Pancreas (tissue), 10 donors: Measurements from ENCODE around the gene NNT. TPM values are rescaled to one million over a fixed set of nuclear protein-coding genes. Genes with fewer than 3 reads are reported as not detected.

Experiments
- ATAC-seq, 4 donors: fragments of 200-7000 bp; cut with Tn5 transposase; one replicate each; pipeline versions ENCODE4 v1.8.0 to v1.9.1; 2020; ENCODE audit warnings: mild to moderate bottlenecking in 4 of 4, moderate library complexity in 4 of 4
- DNase-seq, 6 donors: peaks; one replicate each; pipeline ENCODE4 v3.0.0-alpha.2; 2020
- FAIRE-seq: peaks from 2 replicates; lab custom pipeline; 2012; peaks lifted over from hg19 to GRCh38; lab: Jason Lieb, UNC
- H3K27ac ChIP-seq, 4 donors: fragments of 200-600 bp; sonication (generic); 1 replicate in 3 of 4; 2 replicates in 1 of 4; pipeline versions ENCODE4 v1.5.0 to v1.8.0; 2020
- H3K27me3 ChIP-seq, 4 donors: fragments of 200-600 bp; one replicate each; pipeline ENCODE4 v1.8.0; 2021
- H3K36me3 ChIP-seq, 3 donors: fragments of 200-600 bp; sonication (generic) in 1 of 3; one replicate each; pipeline versions ENCODE4 v1.5.0 to v1.8.0; 2020 to 2021
- H3K4me1 ChIP-seq, 3 donors: fragments of 200-600 bp; one replicate each; pipeline ENCODE4 v1.8.0; 2021
- H3K4me3 ChIP-seq, 4 donors: fragments of 200-600 bp; sonication (generic) in 2 of 4; one replicate each; pipeline versions ENCODE4 v1.5.0 to v1.8.0; 2020 to 2021
- H3K9me3 ChIP-seq, 4 donors: fragments of 200-600 bp; one replicate each; pipeline ENCODE4 v1.8.0; 2021
- CTCF ChIP-seq, 4 donors: fragments of 200-600 bp; sonication (generic) in 3 of 4; IDR thresholded peaks; one replicate each; pipeline versions ENCODE4 v1.5.0 to v1.8.0; 2021; ENCODE audit warnings: antibody characterized with exemption in 4 of 4
- WGBS, 2 donors: extraction: QIAGEN DNeasy Blood & Tissue Kit; methylation state at CpG; one replicate each; pipeline ENCODE4 v1.1.7; 2013; 5-methylcytosine and 5-hydroxymethylcytosine counted together
- intact Hi-C, 3 donors: fragments of 100-400 bp; cut with DNase I; formaldehyde crosslinking; loops; one replicate each; pipeline versions ENCODE4 v1.11.1 to v1.14.2; 2022
- polyA plus RNA-seq, 2 donors: library from polyadenylated mRNA; stranded (reverse); fragments of 200-250 nt; gene quantifications; one replicate each; pipeline ENCODE4 v1.2.3, GENCODE V29; 2013
- total RNA-seq, 6 donors: library from RNA; stranded (reverse); fragmentation: NEBNext Ultra II Directional in 4 of 6; extraction: Animal tissue kit (Norgen Biotek cat#: 25700) in 4 of 6; gene quantifications; one replicate each; pipeline versions ENCODE4 v1.2.1 to v1.2.4, GENCODE V29; 2021 to 2023
- donor health status: healthy with polysubstance abuse.
- donor health status: DM: no; HTN: no; CAD: no; lungs with moderate emphysema.
- donor health status: DM: no; HTN: no; CAD: no.
- donor health status: control.
- donor health status: control.
- donor health status: Bipolar disorder and iron deficiency.
- donor health status: DM: yes; HTN: yes; CAD: no.
- donor health status: DM: no; HTN: no; CAD: no.
- donor health status: DM: no; HTN: no; CAD: no.
- donor health status: DM: yes; HTN: yes; CAD: no.

Gene NNT
- total and polyA plus RNA-seq, 8 donors = 6.1 to 48.0 (median 32.4) TPM

DNA sequence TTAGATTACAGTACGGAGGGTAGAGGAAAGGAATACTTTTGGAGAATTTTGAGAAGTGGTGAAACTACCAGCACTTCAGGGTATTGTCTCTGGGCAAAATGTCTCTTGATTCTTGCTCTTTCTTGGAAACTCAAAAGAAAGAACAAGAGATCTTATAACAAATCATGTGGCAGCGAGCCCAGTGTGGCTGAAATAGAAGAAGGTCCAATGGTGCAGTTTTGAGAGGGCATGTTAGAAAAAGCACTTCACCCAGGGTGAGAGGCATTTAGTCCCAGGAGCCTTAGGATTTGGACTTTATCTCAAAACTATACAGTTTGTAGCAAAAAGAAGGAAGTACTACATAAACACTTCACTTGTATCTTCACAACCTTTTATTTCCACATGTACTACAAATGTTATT is 39.4 kb downstream of the NNT start:
- DNase-seq (no peak), ATAC-seq (no peak), FAIRE-seq (no peak)
- Histone ChIP-seq H3K4me1 (no peaks in the 10 kb centered on the region), H3K4me3 (no peak overlapping the region), H3K36me3 (peaks cover 0 to 11% (median 4%) of the 10 kb centered on the region in 3 donors), H3K9me3 (no peaks in the 10 kb centered on the region), H3K27ac (no peak overlapping the region), H3K27me3 (no peaks in the 10 kb centered on the region)
- intact Hi-C loops = no loop called here
- TF ChIP-seq CTCF (IDR thresholded peaks at IDR 0.05) = no peak
- 91 to 96% methylated on average over 2 of the region's 2 CpGs for WGBS, 2 donors

GRCh38 chr5:43643327-43643726 is 40.3 kb downstream of the NNT start:
- intact Hi-C loops = no loop called here
- FAIRE-seq (no peak), ATAC-seq (no peak), DNase-seq (no peak)
- TF ChIP-seq CTCF (IDR thresholded peaks at IDR 0.05) = no peak
- H3K27ac ChIP-seq = no peak overlapping the region
- no peaks in the 10 kb centered on the region for H3K27me3 ChIP-seq
- no peaks in the 10 kb centered on the region for H3K9me3 ChIP-seq
- H3K4me3 ChIP-seq = no peak overlapping the region
- peaks cover 0 to 11% (median 4%) of the 10 kb centered on the region in 3 donors for H3K36me3 ChIP-seq
- 96 to 100% methylated on average over 1 of the region's 1 CpG for WGBS, 2 donors
- H3K4me1 ChIP-seq = no peaks in the 10 kb centered on the region

- peaks cover 0 to 11% (median 4%) of the 10 kb centered on the region in 3 donors for H3K36me3 ChIP-seq
- no peak overlapping the region for H3K4me3 ChIP-seq
- no peak for FAIRE-seq
- intact Hi-C loops = no loop called here
- no peaks in the 10 kb centered on the region for H3K4me1 ChIP-seq
- DNase-seq = no peak
- no peak for TF ChIP-seq CTCF (IDR thresholded peaks at IDR 0.05)
- no peak for ATAC-seq
- H3K9me3 ChIP-seq = no peaks in the 10 kb centered on the region
- H3K27me3 ChIP-seq = no peaks in the 10 kb centered on the region
- H3K27ac ChIP-seq = no peak overlapping the region
- 92 to 98% methylated on average over 2 of the region's 2 CpGs for WGBS, 2 donors
These were observed 40.8 kb downstream of the NNT start for GRCh38 chr5:43643750-43644149.

- DNase-seq = no peak
- no peaks in the 10 kb centered on the region for H3K4me1 ChIP-seq
- intact Hi-C loops = no loop called here
- ATAC-seq = no peak
- no peaks in the 10 kb centered on the region for H3K9me3 ChIP-seq
- H3K27ac ChIP-seq = no peak overlapping the region
- no peak for FAIRE-seq
- no peaks in the 10 kb centered on the region for H3K27me3 ChIP-seq
- H3K4me3 ChIP-seq = no peak overlapping the region
- peaks cover 0 to 24% (median 21%) of the 10 kb centered on the region in 3 donors for H3K36me3 ChIP-seq
- WGBS, 2 donors = 97% methylated on average over 1 of the region's 1 CpG
- no peak for TF ChIP-seq CTCF (IDR thresholded peaks at IDR 0.05)
These were observed 44.0 kb downstream of the NNT start for GRCh38 chr5:43646992-43647391.

DNA sequence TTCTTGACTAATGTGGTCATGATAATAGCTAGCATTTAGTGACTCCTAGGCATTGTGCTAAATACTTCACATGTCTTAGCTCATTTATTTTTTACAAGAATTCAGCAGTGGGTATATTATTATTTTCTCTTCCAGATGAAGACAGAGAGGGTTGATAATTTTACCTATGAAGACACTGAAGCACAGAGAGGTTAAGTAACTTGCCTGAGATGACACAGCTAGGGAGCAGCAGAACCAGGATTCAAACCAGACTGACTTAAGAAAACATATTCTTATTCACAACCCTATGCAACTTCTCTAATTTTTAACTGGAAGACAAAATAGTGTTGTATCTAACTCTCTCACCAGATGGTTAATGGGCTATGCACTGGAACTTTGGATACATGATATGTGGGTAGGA is 44.8 kb downstream of the NNT start:
- no peak for FAIRE-seq
- no peak overlapping the region for H3K27ac ChIP-seq
- no peaks in the 10 kb centered on the region for H3K27me3 ChIP-seq
- no peaks in the 10 kb centered on the region for H3K9me3 ChIP-seq
- peaks cover 0 to 26% (median 21%) of the 10 kb centered on the region in 3 donors for H3K36me3 ChIP-seq
- TF ChIP-seq CTCF (IDR thresholded peaks at IDR 0.05) = no peak
- ATAC-seq = no peak
- no peak overlapping the region for H3K4me3 ChIP-seq
- intact Hi-C loops = no loop called here
- H3K4me1 ChIP-seq = no peaks in the 10 kb centered on the region
- no peak for DNase-seq
